Breast epithelium (tissue), 3 donors: ENCODE data around the gene MBTPS1.

Experiments used
- CTCF ChIP-seq, 3 donors: fragments of 450-650 bp; IDR thresholded peaks; one replicate each; pipeline ENCODE4 v1.5.1; 2016 to 2017; ENCODE audit warnings: antibody characterized with exemption in 3 of 3, mild to moderate bottlenecking in 3 of 3, moderate library complexity in 3 of 3
- POLR2A ChIP-seq: fragments of 450-650 bp; IDR thresholded peaks from one replicate; pipeline ENCODE4 v1.6.1; 2016; ENCODE audit warnings: antibody characterized with exemption, mild to moderate bottlenecking, moderate library complexity

GRCh38 chr16:84034516-84034915 lies 82.2 kb downstream of the MBTPS1 start:
- TF ChIP-seq CTCF (IDR thresholded peaks at IDR 0.05): no peak
- TF ChIP-seq POLR2A: no peak
